HG03097 (cell line): ENCODE results near the gene IGF1R.
A peak's percentile ranks its signal among the peaks of the same experiment; 100 is the strongest.
"Not testable (repeated sequence)": the region's sequence is repeated elsewhere in the genome, so short reads cannot be mapped to it uniquely, and the experiment has no call there.

Experiments
- ATAC-seq: cut with Tn5 transposase; IDR thresholded peaks from one replicate; pipeline ENCODE4 v1.9.1; 2021; ENCODE audit not compliant: unreplicated experiment, low FRiP score

Gene IGF1R

GRCh38 chr15:98951493-98952320 lies 303.4 kb downstream of the IGF1R start:
- no peak for ATAC-seq

GRCh38 chr15:98952381-98952803 lies 304.1 kb downstream of the IGF1R start:
- ATAC-seq, result peak; percentile 80

- ATAC-seq, result peak; percentile 34
These were observed 304.9 kb downstream of the IGF1R start for GRCh38 chr15:98953000-98953787.

GRCh38 chr15:98953968-98954367 lies 305.6 kb downstream of the IGF1R start:
- ATAC-seq, result no peak

GRCh38 chr15:98954411-98954810 lies 306.1 kb downstream of the IGF1R start:
- no peak for ATAC-seq

GRCh38 chr15:98955331-98955730 lies 307.0 kb downstream of the IGF1R start:
- ATAC-seq, result no peak

GRCh38 chr15:98955961-98956723 lies 307.8 kb downstream of the IGF1R start:
- ATAC-seq, result no peak

- no peak for ATAC-seq
These were observed 308.6 kb downstream of the IGF1R start for GRCh38 chr15:98956796-98957553.

GRCh38 chr15:98957655-98958054 lies 309.3 kb downstream of the IGF1R start:
- ATAC-seq, result no peak

GRCh38 chr15:98958076-98958475 lies 309.7 kb downstream of the IGF1R start:
- no peak for ATAC-seq

- ATAC-seq, result no peak
These were observed 310.7 kb downstream of the IGF1R start for GRCh38 chr15:98958918-98959639.

- no peak for ATAC-seq
These were observed 311.3 kb downstream of the IGF1R start for GRCh38 chr15:98959640-98960007.

- no peak for ATAC-seq
These were observed 312.3 kb downstream of the IGF1R start for GRCh38 chr15:98960555-98961050.

- ATAC-seq, result no peak
These were observed 315.1 kb downstream of the IGF1R start for GRCh38 chr15:98963444-98963843.

- no peak for ATAC-seq
These were observed 316.3 kb downstream of the IGF1R start for GRCh38 chr15:98964466-98965133.

- ATAC-seq, result not testable (repeated sequence)
These were observed 316.8 kb downstream of the IGF1R start for GRCh38 chr15:98965134-98965491.

- ATAC-seq, result no peak
These were observed 317.3 kb downstream of the IGF1R start for GRCh38 chr15:98965597-98965996.

- no peak for ATAC-seq
These were observed 317.9 kb downstream of the IGF1R start for GRCh38 chr15:98966091-98966787.
